GM19043 (cell line): ENCODE data around the gene SPTSSB.

Source experiments
- ATAC-seq: cut with Tn5 transposase; IDR thresholded peaks from one replicate; pipeline ENCODE4 v1.9.1; 2021; ENCODE audit warnings: low read depth; ENCODE audit not compliant: unreplicated experiment

The SPTSSB gene

DNA sequence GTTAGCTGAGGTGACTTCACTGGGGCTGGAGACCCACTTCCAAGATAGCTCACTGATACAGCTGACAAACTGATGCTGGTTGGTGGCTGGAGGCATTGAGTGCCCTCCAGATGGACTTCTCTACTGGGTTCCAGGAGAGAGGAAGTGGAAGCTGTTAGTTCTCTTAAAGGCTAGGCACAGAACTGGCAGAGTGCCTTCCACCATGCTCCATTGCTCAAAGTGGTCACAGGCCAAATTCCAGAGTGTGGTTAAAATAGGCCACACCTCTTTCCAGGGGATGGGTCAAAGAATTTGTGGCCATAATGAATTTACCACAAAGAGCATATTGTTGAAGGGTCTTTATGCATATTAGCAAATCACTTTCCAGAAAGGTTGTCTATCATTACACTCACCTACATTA, 76.0 kb downstream of the SPTSSB start:
- ATAC-seq, result no peak
